H1 (cell line): ENCODE data around the gene MEDAG. TPM values are rescaled to one million over a fixed set of nuclear protein-coding genes. Genes with fewer than 3 reads are reported as not detected.
A peak's percentile ranks its signal among the peaks of the same experiment; 100 is the strongest.

ENCODE experiments used
- EGR1 ChIP-seq: IDR thresholded peaks from 2 replicates; pipeline ENCODE4 v1.6.1; 2011; ENCODE audit warnings: low read depth, low read length, borderline replicate concordance
- HDAC6 ChIP-seq: IDR thresholded peaks from one replicate; pipeline ENCODE4 v1.7.1; 2012; ENCODE audit warnings: low read depth, mild to moderate bottlenecking, inconsistent platforms, low read length, moderate library complexity
- JUND ChIP-seq: IDR thresholded peaks from 2 replicates; pipeline ENCODE4 v1.6.1; 2011; ENCODE audit warnings: mild to moderate bottlenecking, improper control_type of control experiment, low read length
- PHF8 ChIP-seq: fragments of 200-600 bp; sonication (generic); conservative IDR thresholded peaks from 2 replicates; pipeline ENCODE4 v1.7.1; 2012; ENCODE audit warnings: low read depth, mild to moderate bottlenecking, inconsistent platforms, low read length, moderate library complexity
- SP1 ChIP-seq: IDR thresholded peaks from 2 replicates; pipeline ENCODE4 v1.6.1; 2011; ENCODE audit warnings: low read depth, low read length
- polyA plus RNA-seq, 7 experiments: library from polyadenylated mRNA; depleted of rRNA in 3 of 7; stranded (reverse) in 5 of 7; unstranded in 2 of 7; fragments of >200 nt in 5 of 7; fragments of 200-250 nt in 2 of 7; gene quantifications; 1 replicate in 5 of 7; 2 replicates in 1 of 7; 4 replicates in 1 of 7; pipeline versions ENCODE4 v1.2.1 to v1.2.3, GENCODE V29; 2011 to 2013; ENCODE audit warnings: missing spikeins in 2 of 7, mixed read lengths in 2 of 7
- total RNA-seq: library from RNA; stranded (reverse); fragmentation: NEBNext Ultra II Directional; extraction: Animal tissue kit (Norgen Biotek cat#: 25700); gene quantifications from 2 replicates; pipeline ENCODE4 v1.2.1, GENCODE V29; 2021

Gene MEDAG
- total and polyA plus RNA-seq, 2 of the 8 experiments (the other 6 are each of a cell fraction or from before 2014, with no cell fraction given) = 2.1 to 3.1 TPM

DNA sequence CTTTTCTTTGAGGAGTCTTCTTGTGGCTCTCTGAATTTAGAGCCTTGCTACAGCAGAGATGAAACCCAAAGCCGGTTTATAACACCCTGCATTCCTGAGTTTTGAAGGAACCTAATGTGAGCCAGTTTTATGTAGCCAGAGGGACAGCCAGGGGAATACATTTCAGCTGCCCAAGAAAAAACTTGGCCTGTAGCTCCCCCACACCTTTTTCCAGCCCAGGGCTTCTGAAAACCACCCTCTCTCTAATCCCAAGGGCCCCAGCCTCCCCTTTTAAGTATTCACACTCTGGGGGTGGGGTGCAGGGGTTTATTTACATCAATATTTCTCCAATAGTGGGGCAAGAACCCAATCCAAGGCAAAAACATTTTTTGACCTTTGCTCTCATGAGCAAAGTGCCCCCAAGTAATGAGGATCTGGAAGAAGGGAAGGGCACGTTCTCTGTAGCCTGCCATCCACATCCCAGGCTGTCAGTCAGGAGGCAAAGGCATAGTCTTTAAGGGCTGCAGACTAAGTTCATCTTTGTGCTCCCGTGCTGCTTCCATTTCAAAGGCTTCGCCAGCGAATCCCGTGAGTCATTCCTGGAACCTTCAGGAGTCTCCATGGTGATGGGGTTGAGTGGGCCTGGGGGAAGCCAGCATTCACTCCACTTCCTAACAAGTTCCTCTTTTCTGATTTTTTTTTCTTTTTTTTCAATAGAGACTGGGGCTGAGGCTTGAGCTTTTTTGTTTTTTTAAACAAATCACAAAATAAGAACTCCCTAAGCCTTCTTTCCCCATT is 33.2 kb upstream of the MEDAG start (continued):
- peak; percentile 70; the same call in 1 of the 2 replicates for TF ChIP-seq JUND
- no peak for TF ChIP-seq EGR1
- TF ChIP-seq HDAC6 = no peak
- 0 out of 2 replicates have a peak, but pooled peaks have one; percentile 37 for TF ChIP-seq SP1
- no peak for TF ChIP-seq PHF8
